Osteoblast (primary cell): ENCODE measurements around the gene HOXA1. TPM values are rescaled to one million over a fixed set of nuclear protein-coding genes. Genes with fewer than 3 reads are reported as not detected.
A peak's percentile ranks its signal among the peaks of the same experiment; 100 is the strongest.

ENCODE experiments used
- DNase-seq: peaks from one replicate; pipeline ENCODE4 v3.0.0; 2011; ENCODE audit warnings: low spot score, mixed read lengths; ENCODE audit not compliant: insufficient read length; ENCODE audit errors: missing footprints
- H2AFZ ChIP-seq: 2 replicates; pipeline ENCODE4 v1.6.0; 2011; ENCODE audit warnings: mild to moderate bottlenecking, low read length
- H3K27ac ChIP-seq: 2 replicates; pipeline ENCODE4 v1.5.1; 2011; ENCODE audit warnings: mild to moderate bottlenecking, low read depth, low read length, moderate library complexity
- H3K27me3 ChIP-seq: 2 replicates; pipeline ENCODE4 v1.6.0; 2012; ENCODE audit warnings: mild to moderate bottlenecking, control low read depth, inconsistent platforms, low read length, moderate library complexity; ENCODE audit not compliant: insufficient read depth
- H3K36me3 ChIP-seq: 2 replicates; pipeline ENCODE4 v1.5.1; 2011; ENCODE audit warnings: mild to moderate bottlenecking, low read length, control low read depth, moderate library complexity; ENCODE audit not compliant: insufficient read depth
- H3K4me1 ChIP-seq: 2 replicates; pipeline ENCODE4 v1.5.1; 2011; ENCODE audit warnings: mild to moderate bottlenecking, low read length, control low read depth, moderate library complexity; ENCODE audit not compliant: insufficient read depth
- H3K4me2 ChIP-seq: 2 replicates; pipeline ENCODE4 v1.6.0; 2011; ENCODE audit warnings: mild to moderate bottlenecking, low read length; ENCODE audit not compliant: insufficient read depth
- H3K4me3 ChIP-seq: fragments of 200-600 bp; sonication (generic); 3 replicates; pipeline ENCODE4 v1.5.1; 2012; ENCODE audit warnings: mild to moderate bottlenecking, low read length, inconsistent platforms; ENCODE audit not compliant: insufficient read depth
- H3K79me2 ChIP-seq: 2 replicates; pipeline ENCODE4 v1.6.0; 2012; ENCODE audit warnings: mild to moderate bottlenecking, low read length, control low read depth, inconsistent platforms; ENCODE audit not compliant: insufficient read depth
- H3K9me3 ChIP-seq: 2 replicates; pipeline ENCODE4 v1.5.1; 2011; ENCODE audit warnings: low read depth, low read length, control low read depth
- H4K20me1 ChIP-seq: 2 replicates; pipeline ENCODE4 v1.6.0; 2012; ENCODE audit warnings: mild to moderate bottlenecking, low read length, control low read depth; ENCODE audit not compliant: insufficient read depth
- CTCF ChIP-seq: IDR thresholded peaks from 2 replicates; pipeline ENCODE4 v1.5.1; 2011; ENCODE audit warnings: mild to moderate bottlenecking, low read depth, low read length, moderate library complexity; ENCODE audit errors: extremely low read depth
- total RNA-seq: library from RNA; depleted of rRNA; stranded (reverse); fragments of >200 nt; gene quantifications from 2 replicates; pipeline ENCODE4 v1.2.3, GENCODE V29; 2012

The HOXA1 gene
- total RNA-seq: 0.72 and 1.5 TPM in 2 replicates

- Histone ChIP-seq H3K4me2 (peak within 1 kb of the TSS; percentile 89), H3K79me2 (peaks cover 61% of the 10 kb centered on the region), H3K27ac (peak within 1 kb of the TSS; percentile 97), H2AFZ (peak within 1 kb of the TSS; percentile 94), H3K27me3 (no peaks in the 10 kb centered on the region), H4K20me1 (peaks cover 16% of the 10 kb centered on the region), H3K9me3 (no peaks in the 10 kb centered on the region), H3K36me3 (peaks cover 21% of the 10 kb centered on the region), H3K4me1 (peaks cover 26% of the 10 kb centered on the region), H3K4me3 (peak within 1 kb of the TSS; percentile 92)
- no peak for TF ChIP-seq CTCF
- DNase-seq: peak; percentile 100
These were observed at the start of gene HOXA1 for GRCh38 chr7:27095897-27096767. Gene HOXA1, minus strand, starts transcription at chr7:27096000. Its CDS starts 88 bp downstream, at chr7:27095912.

GRCh38 chr7:27145165-27145913, 49.5 kb upstream of the HOXA1 start:
- no peak overlapping the region for H3K4me3 ChIP-seq
- peak; percentile 80 for DNase-seq
- peaks cover 33% of the 10 kb centered on the region for H3K4me1 ChIP-seq
- no peak overlapping the region for H2AFZ ChIP-seq
- no peak overlapping the region for H3K4me2 ChIP-seq
- peaks cover 52% of the 10 kb centered on the region for H3K36me3 ChIP-seq
- no peaks in the 10 kb centered on the region for H3K9me3 ChIP-seq
- H3K79me2 ChIP-seq: peaks cover 98% of the 10 kb centered on the region
- TF ChIP-seq CTCF: no peak
- no peak overlapping the region for H3K27ac ChIP-seq
- no peaks in the 10 kb centered on the region for H3K27me3 ChIP-seq
- peaks cover 9% of the 10 kb centered on the region for H4K20me1 ChIP-seq

- peaks cover 27% of the 10 kb centered on the region for H3K4me1 ChIP-seq
- DNase-seq: peak; percentile 88
- no peaks in the 10 kb centered on the region for H3K9me3 ChIP-seq
- no peak for TF ChIP-seq CTCF
- H3K27ac ChIP-seq: no peak overlapping the region
- H3K36me3 ChIP-seq: peaks cover 58% of the 10 kb centered on the region
- no peaks in the 10 kb centered on the region for H3K27me3 ChIP-seq
- H3K4me3 ChIP-seq: no peak overlapping the region
- no peak overlapping the region for H3K4me2 ChIP-seq
- H3K79me2 ChIP-seq: peaks cover 94% of the 10 kb centered on the region
- H4K20me1 ChIP-seq: peaks cover 4% of the 10 kb centered on the region
- H2AFZ ChIP-seq: no peak overlapping the region
These were observed 49.0 kb upstream of the HOXA1 start for GRCh38 chr7:27144781-27145164.
